ENCODE data around the gene LCN10.

Gene LCN10

GRCh38 chr9:136754059-136754572 is 11.4 kb upstream of the LCN10 start:
- no peak for DNase-seq
- TF ChIP-seq GATA1 (IDR thresholded peaks at IDR 0.05; ENCODE audit: low read depth, low read length) (no peak), POLR2A (IDR thresholded peaks at IDR 0.05; ENCODE audit: low read length) (no peak)

DNA sequence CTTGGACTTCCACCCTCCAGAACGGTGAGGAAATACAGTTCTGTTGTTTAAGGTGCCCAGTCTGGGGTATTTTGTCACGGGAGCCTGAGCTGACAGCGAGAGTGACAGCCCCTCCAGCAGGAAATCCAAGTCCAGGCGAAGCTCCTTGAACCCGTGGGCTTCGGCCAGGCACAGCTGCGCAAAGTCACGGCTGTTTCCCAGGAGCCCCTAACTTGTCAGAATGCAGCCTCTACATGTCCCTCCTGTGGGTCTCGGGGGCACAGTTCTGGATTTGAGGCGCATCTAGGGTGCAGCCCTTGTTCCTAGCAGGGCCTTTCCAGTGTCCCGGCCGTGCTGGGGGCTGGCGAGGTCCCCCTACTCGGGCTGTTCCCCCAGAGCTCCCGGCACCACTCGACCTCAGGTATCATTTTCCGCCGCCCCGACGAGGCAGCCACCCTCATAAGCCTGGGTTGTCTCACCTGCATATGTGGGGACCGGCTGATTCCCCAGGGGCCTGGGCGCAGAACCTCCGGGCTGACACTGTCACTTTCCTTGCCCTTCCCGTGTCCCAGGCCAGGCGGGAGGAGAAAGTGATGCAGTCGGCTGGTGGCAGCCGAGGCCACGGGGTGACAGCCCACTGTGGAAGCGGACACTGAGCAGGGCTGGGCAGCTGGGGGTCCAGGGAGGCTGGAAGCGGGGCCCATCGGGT is 10.8 kb upstream of the LCN10 start:
- no peak for DNase-seq
- TF ChIP-seq POLR2A (IDR thresholded peaks at IDR 0.05; ENCODE audit: low read length) (no peak), GATA1 (IDR thresholded peaks at IDR 0.05; ENCODE audit: low read depth, low read length) (no peak)

DNA sequence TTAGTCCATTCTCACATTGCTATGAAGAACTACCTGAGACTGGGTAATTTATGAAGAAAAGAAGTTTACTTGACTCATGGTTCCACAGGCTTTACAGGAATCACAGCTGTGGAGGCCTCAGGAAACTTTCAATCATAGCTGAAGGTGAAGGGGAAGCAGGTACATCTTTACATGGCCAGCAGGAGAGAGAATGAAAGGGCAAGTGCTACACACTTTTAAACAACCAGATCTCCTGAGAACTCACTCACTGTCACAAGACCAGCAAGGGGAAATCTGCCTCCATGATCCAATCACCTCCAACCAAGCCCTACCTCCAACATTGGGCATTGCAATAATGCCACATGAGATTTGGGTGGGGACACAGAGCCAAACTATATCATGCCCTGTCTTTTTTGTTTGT is 9.1 kb upstream of the LCN10 start:
- TF ChIP-seq GATA1 (IDR thresholded peaks at IDR 0.05; ENCODE audit: low read depth, low read length) (no peak), POLR2A (IDR thresholded peaks at IDR 0.05; ENCODE audit: low read length) (no peak)
- no peak for DNase-seq

DNA sequence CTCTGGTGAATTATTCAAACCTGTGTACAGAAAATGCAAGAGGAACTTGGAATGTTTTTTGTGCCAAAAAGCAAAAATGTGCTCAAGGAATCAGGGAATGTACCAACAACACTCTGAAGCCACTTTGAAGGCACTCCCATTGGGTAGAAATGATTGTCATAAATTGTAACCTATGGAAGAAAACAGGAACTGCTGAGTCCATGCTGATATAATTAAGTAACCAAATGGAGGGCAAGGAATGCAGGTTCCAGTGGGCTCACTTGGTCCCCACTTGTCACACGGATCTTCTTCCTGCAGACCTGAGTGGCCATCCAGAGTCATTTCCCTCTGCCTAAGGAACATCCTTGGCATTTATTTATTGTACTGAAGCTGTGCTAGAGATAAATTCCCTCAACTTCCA is 8.5 kb upstream of the LCN10 start:
- TF ChIP-seq POLR2A (IDR thresholded peaks at IDR 0.05; ENCODE audit: low read length) (no peak), GATA1 (IDR thresholded peaks at IDR 0.05; ENCODE audit: low read depth, low read length) (no peak)
- no peak for DNase-seq

- DNase-seq, result no peak
- no peak for TF ChIP-seq POLR2A (IDR thresholded peaks at IDR 0.05; ENCODE audit: low read length)
- TF ChIP-seq GATA1 (IDR thresholded peaks at IDR 0.05; ENCODE audit: low read depth, low read length), result no peak
Observed at GRCh38 chr9:136750526-136750925, 7.8 kb upstream of the LCN10 start.

DNA sequence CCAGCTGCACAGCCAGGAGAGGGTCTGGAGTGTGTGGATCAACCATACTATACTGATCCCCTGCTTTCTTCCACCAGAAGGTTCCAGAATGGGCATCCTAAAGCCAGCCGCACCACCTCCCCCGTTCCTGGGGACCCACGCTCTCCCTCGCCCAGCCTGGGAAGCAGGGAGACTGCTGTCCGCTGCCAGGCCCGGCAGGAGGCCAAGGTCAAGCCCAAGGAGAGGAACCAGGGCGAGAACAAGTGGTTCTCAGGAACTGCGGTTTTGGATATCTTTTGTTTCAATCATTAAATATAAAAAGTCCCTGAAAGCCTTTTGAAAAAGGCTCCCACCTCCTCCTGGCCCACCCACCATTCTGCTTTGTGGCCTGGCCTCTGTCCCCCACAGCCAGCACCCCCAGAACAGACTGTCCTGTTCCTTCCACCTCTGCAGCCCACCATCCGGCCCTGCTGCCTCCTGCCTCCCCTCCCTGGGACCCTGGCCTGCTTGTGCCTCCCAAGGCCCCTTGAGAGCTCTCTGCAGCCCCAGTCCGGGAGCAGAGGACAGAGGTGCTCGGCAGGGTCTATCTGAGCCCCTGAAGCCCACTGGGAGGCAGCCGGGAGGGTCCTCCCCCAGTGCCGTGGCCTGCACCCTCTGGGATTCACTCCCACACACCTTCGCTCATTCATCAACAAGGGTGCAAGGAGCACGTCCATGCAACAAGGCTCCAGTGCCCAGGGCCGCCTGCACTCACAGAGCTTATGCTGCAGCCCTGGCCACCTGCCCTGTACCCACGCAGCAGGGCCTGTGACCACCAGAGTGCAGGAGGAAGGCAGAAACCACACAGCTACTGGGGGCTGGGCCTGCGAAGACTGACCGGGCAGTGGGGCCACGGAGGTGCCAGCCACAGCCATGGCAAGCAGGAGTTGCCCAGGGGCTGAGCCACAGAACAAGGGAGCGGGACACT is 6.2 kb upstream of the LCN10 start:
- DNase-seq, result no peak
- TF ChIP-seq GATA1 (IDR thresholded peaks at IDR 0.05; ENCODE audit: low read depth, low read length) (no peak), POLR2A (IDR thresholded peaks at IDR 0.05; ENCODE audit: low read length) (no peak)

DNA sequence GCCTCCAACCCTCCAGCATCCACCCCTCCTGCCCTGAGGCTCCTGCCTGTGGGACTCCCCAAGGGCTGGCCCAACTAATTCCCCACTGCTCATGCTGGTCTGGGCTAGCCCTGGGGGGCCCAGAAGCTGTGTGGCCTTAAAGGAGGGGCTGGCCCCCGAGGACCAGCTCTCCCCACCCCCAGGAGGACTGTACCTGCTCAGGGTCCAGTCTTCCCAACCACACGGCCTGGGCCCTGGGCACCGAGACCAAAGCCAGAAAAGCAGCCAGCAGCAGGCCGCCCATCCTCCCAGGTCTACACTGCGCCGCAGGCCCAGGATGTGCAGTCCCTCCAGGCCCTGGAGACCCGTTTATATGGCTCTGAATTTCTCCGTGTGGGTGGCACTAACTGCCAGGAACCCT is 5.5 kb upstream of the LCN10 start, which contains the start of gene LCN6:
LCN6 (minus strand) TSS at position 325 of the 400 bp plus-strand sequence; CDS start at position 283, 42 bp downstream.
- no peak for DNase-seq
- TF ChIP-seq POLR2A (IDR thresholded peaks at IDR 0.05; ENCODE audit: low read length) (no peak), GATA1 (IDR thresholded peaks at IDR 0.05; ENCODE audit: low read depth, low read length) (no peak)

GRCh38 chr9:136747161-136748060 is 4.7 kb upstream of the LCN10 start:
- TF ChIP-seq POLR2A (IDR thresholded peaks at IDR 0.05; ENCODE audit: low read length) (no peak), GATA1 (IDR thresholded peaks at IDR 0.05; ENCODE audit: low read depth, low read length) (no peak)
- no peak for DNase-seq

- DNase-seq, result no peak
- TF ChIP-seq POLR2A (IDR thresholded peaks at IDR 0.05; ENCODE audit: low read length), result no peak
- TF ChIP-seq GATA1 (IDR thresholded peaks at IDR 0.05; ENCODE audit: low read depth, low read length), result no peak
Observed at GRCh38 chr9:136746621-136747020, 3.9 kb upstream of the LCN10 start.

GRCh38 chr9:136746155-136746490 is 3.4 kb upstream of the LCN10 start:
- DNase-seq, result no peak
- no peak for TF ChIP-seq GATA1 (IDR thresholded peaks at IDR 0.05; ENCODE audit: low read depth, low read length)
- TF ChIP-seq POLR2A (IDR thresholded peaks at IDR 0.05; ENCODE audit: low read length), result no peak

GRCh38 chr9:136745389-136746154 is 2.8 kb upstream of the LCN10 start:
- no peak for TF ChIP-seq GATA1 (IDR thresholded peaks at IDR 0.05; ENCODE audit: low read depth, low read length)
- DNase-seq, result no peak

- no peak for DNase-seq
- TF ChIP-seq POLR2A (IDR thresholded peaks at IDR 0.05; ENCODE audit: low read length) (no peak), GATA1 (IDR thresholded peaks at IDR 0.05; ENCODE audit: low read depth, low read length) (no peak)
Observed at GRCh38 chr9:136744773-136745172, 2.0 kb upstream of the LCN10 start.

- no peak for DNase-seq
- TF ChIP-seq GATA1 (IDR thresholded peaks at IDR 0.05; ENCODE audit: low read depth, low read length) (no peak), POLR2A (IDR thresholded peaks at IDR 0.05; ENCODE audit: low read length) (no peak)
Observed at GRCh38 chr9:136743639-136744211, 985 bp upstream of the LCN10 start.
